Placental epithelial cell (primary cell): ENCODE results near the gene HSD17B11. TPM values are rescaled to one million over a fixed set of nuclear protein-coding genes. Genes with fewer than 3 reads are reported as not detected.

ENCODE experiments used
- small RNA-seq: library from RNA; depleted of rRNA; stranded (forward); fragments of <200 nt; gene quantifications from one replicate; pipeline ENCODE3, GENCODE V24; 2012
- total RNA-seq: library from RNA; depleted of rRNA; stranded (reverse); fragments of >200 nt; gene quantifications from 2 replicates; pipeline ENCODE4 v1.2.3, GENCODE V29; 2012

The HSD17B11 gene
- total RNA-seq = 21.0 and 27.1 TPM in 2 replicates

GRCh38 chr4:87390891-87391575 lies at the start of gene HSD17B11:
TSS of gene HSD17B11 (minus strand) at chr4:87391188. CDS start at chr4:87391070, 118 bp downstream.

GRCh38 chr4:87422104-87423052 lies 31.4 kb upstream of the HSD17B11 start, which contains the start of gene NUDT9:
TSS of gene NUDT9 (plus strand) at chr4:87422573. CDS start at chr4:87422906, 333 bp downstream.

GRCh38 chr4:87322754-87323153 lies 68.2 kb downstream of the HSD17B11 start, which contains the start of gene HSD17B13:
TSS of gene HSD17B13 (minus strand) at chr4:87322882. CDS start at chr4:87322841, 41 bp downstream.

Small RNA genes lying within 50 kb of the gene (small RNA-seq; reads per million reads assigned to genes)
- not detected for gene MIR5705
- not detected for gene RN7SL681P

Other genes with a start within 250 kb of the HSD17B11 start
- gene KLHL8, start 170.6 kb downstream of the HSD17B11 start, total RNA-seq = 6.1 and 7.5 TPM in 2 replicates
- not detected in 2 replicates for gene HSD17B13, start 68.3 kb downstream of the HSD17B11 start, total RNA-seq
- 6.9 and 7.5 TPM in 2 replicates for gene NUDT9, start 31.4 kb upstream of the HSD17B11 start, total RNA-seq
- not detected in 2 replicates for gene SPARCL1, start 138.2 kb upstream of the HSD17B11 start, total RNA-seq
- not detected in 2 replicates for gene DSPP, start 217.3 kb upstream of the HSD17B11 start, total RNA-seq